Liver (tissue), 9 donors: Measurements from ENCODE around the gene DPY19L1. TPM values are rescaled to one million over a fixed set of nuclear protein-coding genes. Genes with fewer than 3 reads are reported as not detected.

Experiments used
- DNase-seq: peaks from one replicate; pipeline ENCODE4 v3.0.0-alpha.2; 2017; ENCODE audit warnings: low spot score
- H3K27ac ChIP-seq, 2 donors: one replicate each; pipeline ENCODE4 v1.7.0; 2013; ENCODE audit warnings: inconsistent platforms in 2 of 2, low read length in 2 of 2, control low read depth in 1 of 2, low read depth in 1 of 2, mild to moderate bottlenecking in 1 of 2
- H3K27me3 ChIP-seq, 4 donors: one replicate each; pipeline versions ENCODE4 v1.6.1 to v1.7.0; 2013; ENCODE audit warnings: low read length in 3 of 4, inconsistent platforms in 1 of 4, mild to moderate bottlenecking in 1 of 4, moderate library complexity in 1 of 4; ENCODE audit not compliant: control insufficient read depth in 4 of 4, insufficient read depth in 4 of 4
- H3K36me3 ChIP-seq, 4 donors: one replicate each; pipeline versions ENCODE4 v1.6.1 to v1.7.0; 2013; ENCODE audit warnings: low read length in 3 of 4, mild to moderate bottlenecking in 3 of 4, low read depth in 1 of 4, moderate library complexity in 1 of 4; ENCODE audit not compliant: control insufficient read depth in 4 of 4, insufficient read depth in 3 of 4
- H3K4me1 ChIP-seq, 4 donors: one replicate each; pipeline versions ENCODE4 v1.6.1 to v1.7.0; 2013; ENCODE audit warnings: low read length in 3 of 4, mild to moderate bottlenecking in 3 of 4, moderate library complexity in 1 of 4; ENCODE audit not compliant: control insufficient read depth in 4 of 4, insufficient read depth in 4 of 4
- H3K4me3 ChIP-seq, 3 donors: one replicate each; pipeline versions ENCODE4 v1.6.1 to v1.7.0; 2013; ENCODE audit warnings: low read length in 3 of 3, control low read depth in 1 of 3, low read depth in 1 of 3, mild to moderate bottlenecking in 1 of 3
- H3K9ac ChIP-seq, 2 donors: one replicate each; pipeline ENCODE4 v1.7.0; 2013; ENCODE audit warnings: low read length in 2 of 2, mild to moderate bottlenecking in 2 of 2, moderate library complexity in 2 of 2, control low read depth in 1 of 2, low read depth in 1 of 2
- H3K9me3 ChIP-seq, 4 donors: one replicate each; pipeline versions ENCODE4 v1.6.1 to v1.7.0; 2013; ENCODE audit warnings: low read length in 3 of 4; ENCODE audit not compliant: control insufficient read depth in 4 of 4
- EGR1 ChIP-seq, 2 donors: IDR thresholded peaks; 2 replicates each; pipeline ENCODE4 v1.6.1; 2016 to 2018; ENCODE audit warnings: antibody characterized with exemption in 2 of 2, low read depth in 2 of 2
- FOXA1 ChIP-seq: IDR thresholded peaks from 2 replicates; pipeline ENCODE4 v1.6.1; 2016; ENCODE audit warnings: antibody characterized with exemption
- GABPA ChIP-seq, 2 donors: IDR thresholded peaks in 1 of 2; conservative IDR thresholded peaks in 1 of 2; 2 replicates each; pipeline ENCODE4 v1.6.1; 2016; ENCODE audit warnings: antibody characterized with exemption in 2 of 2, mild to moderate bottlenecking in 1 of 2, moderate library complexity in 1 of 2
- HNF4A ChIP-seq, 2 donors: conservative IDR thresholded peaks; 2 replicates each; pipeline ENCODE4 v1.6.1; 2016; ENCODE audit warnings: antibody characterized with exemption in 2 of 2, mild to moderate bottlenecking in 2 of 2
- HNF4G ChIP-seq: IDR thresholded peaks from 2 replicates; pipeline ENCODE4 v1.6.1; 2016; ENCODE audit warnings: antibody characterized with exemption
- MAX ChIP-seq: IDR thresholded peaks from 2 replicates; pipeline ENCODE4 v1.6.1; 2016; ENCODE audit warnings: antibody characterized with exemption
- NR2F2 ChIP-seq: IDR thresholded peaks from 2 replicates; pipeline ENCODE4 v1.6.1; 2016; ENCODE audit warnings: antibody characterized with exemption
- RAD21 ChIP-seq, 2 donors: IDR thresholded peaks; 2 replicates each; pipeline ENCODE4 v1.6.1; 2016; ENCODE audit warnings: antibody characterized with exemption in 2 of 2, mild to moderate bottlenecking in 2 of 2
- REST ChIP-seq: IDR thresholded peaks from 2 replicates; pipeline ENCODE4 v1.6.1; 2016; ENCODE audit warnings: antibody characterized with exemption, mild to moderate bottlenecking
- RXRA ChIP-seq, 2 donors: IDR thresholded peaks; 2 replicates each; pipeline ENCODE4 v1.6.1; 2017 to 2018; ENCODE audit warnings: antibody characterized with exemption in 2 of 2, mild to moderate bottlenecking in 1 of 2
- SP1 ChIP-seq: IDR thresholded peaks from 2 replicates; pipeline ENCODE4 v1.6.1; 2018; ENCODE audit warnings: antibody characterized with exemption, mild to moderate bottlenecking
- TAF1 ChIP-seq: conservative IDR thresholded peaks from 2 replicates; pipeline ENCODE4 v1.6.1; 2016; ENCODE audit warnings: antibody characterized with exemption, mild to moderate bottlenecking
- YY1 ChIP-seq: IDR thresholded peaks from 2 replicates; pipeline ENCODE4 v1.6.1; 2016; ENCODE audit warnings: antibody characterized with exemption, mild to moderate bottlenecking
- ZBTB33 ChIP-seq: IDR thresholded peaks from 2 replicates; pipeline ENCODE4 v1.6.1; 2016; ENCODE audit warnings: antibody characterized with exemption
- WGBS: extraction: QIAGEN DNeasy Blood & Tissue Kit; methylation state at CpG from one replicate; pipeline ENCODE4 v1.1.7; 2013; 5-methylcytosine and 5-hydroxymethylcytosine counted together
- polyA plus RNA-seq, 2 donors: library from polyadenylated mRNA; stranded (reverse) in 1 of 2; unstranded in 1 of 2; fragments of 200-250 nt in 1 of 2; fragments of >200 nt in 1 of 2; fragmentation: Nextera tagmentation in 1 of 2; extraction: Ambion mirVana in 1 of 2; gene quantifications; one replicate each; pipeline versions ENCODE4 v1.2.1 to v1.2.3, GENCODE V29; 2013 to 2015
- total RNA-seq, 2 donors: library from RNA; depleted of rRNA; stranded (reverse); fragments of >200 nt; gene quantifications; one replicate each; pipeline ENCODE4 v1.2.3, GENCODE V29; 2014
- TF ChIP-seq, protein P1 (sequence below): IDR thresholded peaks from 2 replicates; pipeline ENCODE4 v1.6.1; 2016; ENCODE audit warnings: antibody characterized with exemption
- TF ChIP-seq, protein P2 (sequence below): fragments of 150-350 bp; IDR thresholded peaks from 2 replicates; pipeline ENCODE4 v1.5.1; 2017; ENCODE audit warnings: improper control_type of control experiment, low read depth, low read length; ENCODE audit not compliant: missing input control
- donor health status: healthy.
- donor health status: healthy.
- donor health status: healthy.
- donor health status: healthy.
- donor health status: healthy.

The DPY19L1 gene
- total and polyA plus RNA-seq, 4 donors: 3.9 to 24.2 (median 16.9) TPM

DNA sequence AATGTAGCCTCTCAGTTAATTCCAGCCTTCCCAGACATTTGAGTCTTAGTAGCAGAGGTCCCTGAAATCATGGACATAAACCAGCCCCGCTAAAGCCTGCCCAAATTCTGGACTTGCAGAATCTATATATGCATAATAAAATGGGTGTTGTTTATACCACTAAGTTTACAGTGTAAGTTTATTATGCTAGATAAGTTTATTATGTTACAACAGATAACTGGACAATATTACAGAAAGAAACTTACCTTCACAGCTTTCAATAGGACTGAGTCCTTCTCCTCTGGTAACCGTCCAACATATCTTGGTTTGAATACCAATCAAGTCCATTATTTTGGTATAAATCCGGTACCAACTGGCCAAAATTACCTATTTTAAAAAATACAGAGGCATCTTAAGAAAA, 26.2 kb downstream of the DPY19L1 start:
- H3K9ac ChIP-seq: no peak overlapping the region
- TF ChIP-seq HNF4G (no peak), ZBTB33 (no peak), TAF1 (no peak), MAX (no peak), HNF4A (conservative IDR thresholded peaks at IDR 0.05) (no peak), SP1 (no peak), FOXA1 (no peak), EGR1 (IDR thresholded peaks at IDR 0.05; ENCODE audit: low read depth in 2 of 2) (no peak), YY1 (no peak), GABPA (IDR thresholded peaks at IDR 0.05 in 1 of 2, conservative IDR thresholded peaks at IDR 0.05 in 1 of 2) (no peak), RXRA (IDR thresholded peaks at IDR 0.05) (no peak), NR2F2 (no peak), REST (no peak)
- TF ChIP-seq, protein P1, sequence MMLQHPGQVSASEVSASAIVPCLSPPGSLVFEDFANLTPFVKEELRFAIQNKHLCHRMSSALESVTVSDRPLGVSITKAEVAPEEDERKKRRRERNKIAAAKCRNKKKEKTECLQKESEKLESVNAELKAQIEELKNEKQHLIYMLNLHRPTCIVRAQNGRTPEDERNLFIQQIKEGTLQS: no peak
- TF ChIP-seq, protein P2, sequence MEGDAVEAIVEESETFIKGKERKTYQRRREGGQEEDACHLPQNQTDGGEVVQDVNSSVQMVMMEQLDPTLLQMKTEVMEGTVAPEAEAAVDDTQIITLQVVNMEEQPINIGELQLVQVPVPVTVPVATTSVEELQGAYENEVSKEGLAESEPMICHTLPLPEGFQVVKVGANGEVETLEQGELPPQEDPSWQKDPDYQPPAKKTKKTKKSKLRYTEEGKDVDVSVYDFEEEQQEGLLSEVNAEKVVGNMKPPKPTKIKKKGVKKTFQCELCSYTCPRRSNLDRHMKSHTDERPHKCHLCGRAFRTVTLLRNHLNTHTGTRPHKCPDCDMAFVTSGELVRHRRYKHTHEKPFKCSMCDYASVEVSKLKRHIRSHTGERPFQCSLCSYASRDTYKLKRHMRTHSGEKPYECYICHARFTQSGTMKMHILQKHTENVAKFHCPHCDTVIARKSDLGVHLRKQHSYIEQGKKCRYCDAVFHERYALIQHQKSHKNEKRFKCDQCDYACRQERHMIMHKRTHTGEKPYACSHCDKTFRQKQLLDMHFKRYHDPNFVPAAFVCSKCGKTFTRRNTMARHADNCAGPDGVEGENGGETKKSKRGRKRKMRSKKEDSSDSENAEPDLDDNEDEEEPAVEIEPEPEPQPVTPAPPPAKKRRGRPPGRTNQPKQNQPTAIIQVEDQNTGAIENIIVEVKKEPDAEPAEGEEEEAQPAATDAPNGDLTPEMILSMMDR: no peak
- H3K9me3 ChIP-seq: no peaks in the 10 kb centered on the region
- DNase-seq: no peak
- no peak overlapping the region for H3K4me3 ChIP-seq
- H3K27me3 ChIP-seq: no peaks in the 10 kb centered on the region
- WGBS: 94% methylated on average over 3 of the region's 3 CpGs
- peaks cover 0 to 20% (median 6%) of the 10 kb centered on the region in 4 donors for H3K36me3 ChIP-seq
- no peaks in the 10 kb centered on the region for H3K4me1 ChIP-seq
- H3K27ac ChIP-seq: no peak overlapping the region

GRCh38 chr7:35007768-35008167, 29.5 kb downstream of the DPY19L1 start:
- H3K36me3 ChIP-seq: peaks cover 0 to 15% (median 6%) of the 10 kb centered on the region in 4 donors
- H3K4me1 ChIP-seq: no peaks in the 10 kb centered on the region
- H3K4me3 ChIP-seq: no peak overlapping the region
- H3K27ac ChIP-seq: no peak overlapping the region
- no peaks in the 10 kb centered on the region for H3K27me3 ChIP-seq
- DNase-seq: no peak
- H3K9ac ChIP-seq: no peak overlapping the region
- TF ChIP-seq, protein P1: no peak
- TF ChIP-seq YY1 (no peak), RXRA (IDR thresholded peaks at IDR 0.05) (no peak), ZBTB33 (no peak), RAD21 (IDR thresholded peaks at IDR 0.05) (no peak)
- no peaks in the 10 kb centered on the region for H3K9me3 ChIP-seq
